ENCODE measurements around the gene PIEZO1.
"Not testable (repeated sequence)": the region's sequence is repeated elsewhere in the genome, so short reads cannot be mapped to it uniquely, and the experiment has no call there.

PIEZO1 gene

GRCh38 chr16:88799569-88800276 is 14.7 kb upstream of the PIEZO1 start:
- no peaks in the 10 kb centered on the region for H3K4me1 ChIP-seq (ENCODE audit: insufficient read depth, low read length)
- no peak overlapping the region for H3K27ac ChIP-seq (ENCODE audit: low read depth, low read length)
- WGBS: 88% methylated on average over 17 of the region's 17 CpGs
- no peak overlapping the region for H3K9ac ChIP-seq (ENCODE audit: low read depth, low read length)
- no peak overlapping the region for H3K4me3 ChIP-seq (ENCODE audit: low read length)
- H3K36me3 ChIP-seq (ENCODE audit: insufficient read depth, low read length): peaks cover 2% of the 10 kb centered on the region; the same call in 1 of the 2 replicates
- no peaks in the 10 kb centered on the region for H3K9me3 ChIP-seq (ENCODE audit: insufficient read depth, low read depth, low read length)
- H3K27me3 ChIP-seq (ENCODE audit: insufficient read depth, low read length): no peaks in the 10 kb centered on the region

GRCh38 chr16:88798772-88799455 is 13.9 kb upstream of the PIEZO1 start:
- H3K4me3 ChIP-seq (ENCODE audit: low read length): no peak overlapping the region
- H3K9me3 ChIP-seq (ENCODE audit: insufficient read depth, low read depth, low read length): no peaks in the 10 kb centered on the region
- no peaks in the 10 kb centered on the region for H3K4me1 ChIP-seq (ENCODE audit: insufficient read depth, low read length)
- H3K9ac ChIP-seq (ENCODE audit: low read depth, low read length): no peak overlapping the region
- H3K36me3 ChIP-seq (ENCODE audit: insufficient read depth, low read length): no peaks in the 10 kb centered on the region
- H3K27ac ChIP-seq (ENCODE audit: low read depth, low read length): no peak overlapping the region
- no peaks in the 10 kb centered on the region for H3K27me3 ChIP-seq (ENCODE audit: insufficient read depth, low read length)

GRCh38 chr16:88798073-88798472 is 13.1 kb upstream of the PIEZO1 start:
- Histone ChIP-seq H3K27ac (ENCODE audit: low read depth, low read length) (no peak overlapping the region), H3K36me3 (ENCODE audit: insufficient read depth, low read length) (no peaks in the 10 kb centered on the region), H3K9ac (ENCODE audit: low read depth, low read length) (no peak overlapping the region), H3K27me3 (ENCODE audit: insufficient read depth, low read length) (no peaks in the 10 kb centered on the region), H3K4me1 (ENCODE audit: insufficient read depth, low read length) (no peaks in the 10 kb centered on the region), H3K9me3 (ENCODE audit: insufficient read depth, low read depth, low read length) (no peaks in the 10 kb centered on the region), H3K4me3 (ENCODE audit: low read length) (no peak overlapping the region)
- WGBS: 91% methylated on average over 4 of the region's 4 CpGs

GRCh38 chr16:88796278-88796677 is 11.3 kb upstream of the PIEZO1 start:
- Histone ChIP-seq H3K36me3 (ENCODE audit: insufficient read depth, low read length) (no peaks in the 10 kb centered on the region), H3K9me3 (ENCODE audit: insufficient read depth, low read depth, low read length) (no peaks in the 10 kb centered on the region), H3K9ac (ENCODE audit: low read depth, low read length) (no peak overlapping the region), H3K27me3 (ENCODE audit: insufficient read depth, low read length) (no peaks in the 10 kb centered on the region), H3K27ac (ENCODE audit: low read depth, low read length) (no peak overlapping the region), H3K4me3 (ENCODE audit: low read length) (no peak overlapping the region), H3K4me1 (ENCODE audit: insufficient read depth, low read length) (no peaks in the 10 kb centered on the region)
- no CpG with 5 or more reads among the region's 4 CpGs for WGBS

- no peak overlapping the region for H3K9ac ChIP-seq (ENCODE audit: low read depth, low read length)
- WGBS: 73% methylated on average over 35 of the region's 35 CpGs
- H3K36me3 ChIP-seq (ENCODE audit: insufficient read depth, low read length): no peaks in the 10 kb centered on the region
- no peak overlapping the region for H3K27ac ChIP-seq (ENCODE audit: low read depth, low read length)
- no peaks in the 10 kb centered on the region for H3K27me3 ChIP-seq (ENCODE audit: insufficient read depth, low read length)
- no peaks in the 10 kb centered on the region for H3K9me3 ChIP-seq (ENCODE audit: insufficient read depth, low read depth, low read length)
- H3K4me1 ChIP-seq (ENCODE audit: insufficient read depth, low read length): peaks cover 7% of the 10 kb centered on the region; the same call in 1 of the 2 replicates
- no peak overlapping the region for H3K4me3 ChIP-seq (ENCODE audit: low read length)
Measured at GRCh38 chr16:88793251-88793954, 8.4 kb upstream of the PIEZO1 start.

- Histone ChIP-seq H3K27me3 (ENCODE audit: insufficient read depth, low read length) (no peaks in the 10 kb centered on the region), H3K27ac (ENCODE audit: low read depth, low read length) (no peak overlapping the region), H3K9me3 (ENCODE audit: insufficient read depth, low read depth, low read length) (no peaks in the 10 kb centered on the region), H3K4me3 (ENCODE audit: low read length) (no peak overlapping the region), H3K9ac (ENCODE audit: low read depth, low read length) (no peak overlapping the region), H3K4me1 (ENCODE audit: insufficient read depth, low read length) (peaks cover 7% of the 10 kb centered on the region; the same call in 1 of the 2 replicates), H3K36me3 (ENCODE audit: insufficient read depth, low read length) (no peaks in the 10 kb centered on the region)
- WGBS: 91% methylated on average over 12 of the region's 12 CpGs
Measured at GRCh38 chr16:88792668-88793250, 7.7 kb upstream of the PIEZO1 start.

- Histone ChIP-seq H3K9ac (ENCODE audit: low read depth, low read length) (no peak overlapping the region), H3K9me3 (ENCODE audit: insufficient read depth, low read depth, low read length) (no peaks in the 10 kb centered on the region), H3K4me3 (ENCODE audit: low read length) (no peak overlapping the region), H3K27me3 (ENCODE audit: insufficient read depth, low read length) (no peaks in the 10 kb centered on the region), H3K36me3 (ENCODE audit: insufficient read depth, low read length) (no peaks in the 10 kb centered on the region), H3K4me1 (ENCODE audit: insufficient read depth, low read length) (peaks cover 7% of the 10 kb centered on the region; the same call in 1 of the 2 replicates), H3K27ac (ENCODE audit: low read depth, low read length) (no peak overlapping the region)
- WGBS: 79% methylated on average over 13 of the region's 13 CpGs
Measured at GRCh38 chr16:88792078-88792550, 7.1 kb upstream of the PIEZO1 start.

GRCh38 chr16:88790312-88791211 is 5.5 kb upstream of the PIEZO1 start:
- Histone ChIP-seq H3K27me3 (ENCODE audit: insufficient read depth, low read length) (peaks cover 3% of the 10 kb centered on the region), H3K4me3 (ENCODE audit: low read length) (no peak overlapping the region), H3K9ac (ENCODE audit: low read depth, low read length) (no peak overlapping the region), H3K4me1 (ENCODE audit: insufficient read depth, low read length) (peaks cover 7% of the 10 kb centered on the region; the same call in 1 of the 2 replicates), H3K9me3 (ENCODE audit: insufficient read depth, low read depth, low read length) (no peaks in the 10 kb centered on the region), H3K36me3 (ENCODE audit: insufficient read depth, low read length) (no peaks in the 10 kb centered on the region), H3K27ac (ENCODE audit: low read depth, low read length) (no peak overlapping the region; the same call in 1 of the 2 replicates)
- 42% methylated on average over 24 of the region's 24 CpGs for WGBS

- peaks cover 7% of the 10 kb centered on the region for H3K27me3 ChIP-seq (ENCODE audit: insufficient read depth, low read length)
- H3K27ac ChIP-seq (ENCODE audit: low read depth, low read length): no peak overlapping the region
- H3K4me1 ChIP-seq (ENCODE audit: insufficient read depth, low read length): peaks cover 7% of the 10 kb centered on the region; the same call in 1 of the 2 replicates
- no peak overlapping the region for H3K9ac ChIP-seq (ENCODE audit: low read depth, low read length)
- H3K9me3 ChIP-seq (ENCODE audit: insufficient read depth, low read depth, low read length): no peaks in the 10 kb centered on the region
- WGBS: 77% methylated on average over 7 of the region's 7 CpGs
- no peaks in the 10 kb centered on the region for H3K36me3 ChIP-seq (ENCODE audit: insufficient read depth, low read length)
- no peak overlapping the region for H3K4me3 ChIP-seq (ENCODE audit: low read length)
Measured at GRCh38 chr16:88789594-88789993, 4.6 kb upstream of the PIEZO1 start.

GRCh38 chr16:88788749-88789148 is 3.7 kb upstream of the PIEZO1 start:
- H3K27me3 ChIP-seq (ENCODE audit: insufficient read depth, low read length); H3K27ac ChIP-seq (ENCODE audit: low read depth, low read length); H3K4me3 ChIP-seq (ENCODE audit: low read length); H3K36me3 ChIP-seq (ENCODE audit: insufficient read depth, low read length); H3K9ac ChIP-seq (ENCODE audit: low read depth, low read length); H3K9me3 ChIP-seq (ENCODE audit: insufficient read depth, low read depth, low read length): not testable (repeated sequence)
- H3K4me1 ChIP-seq (ENCODE audit: insufficient read depth, low read length): peaks cover 11% of the 10 kb centered on the region; the same call in 1 of the 2 replicates
- 96% methylated on average over 8 of the region's 8 CpGs for whole genome bisulfite sequencing

All from HUES64 (cell line).